Fibroblast of pulmonary artery (primary cell): Measurements from ENCODE around the gene MAPKAPK2.

Experiments used
- DNase-seq: peaks from one replicate; pipeline ENCODE4 v3.0.0-alpha.2; 2010; ENCODE audit warnings: low read depth
- H3K4me3 ChIP-seq: replicated peaks from 2 replicates; pipeline ENCODE4 v1.5.1; 2011; ENCODE audit warnings: low read depth, mild to moderate bottlenecking, control low read depth, low read length, moderate library complexity
- CTCF ChIP-seq: IDR thresholded peaks from 2 replicates; pipeline ENCODE4 v1.5.1; 2011; ENCODE audit warnings: mild to moderate bottlenecking, control low read depth, low read length, inconsistent platforms; ENCODE audit errors: missing control alignments

The MAPKAPK2 gene

GRCh38 chr1:206687915-206688442, 3.3 kb downstream of the MAPKAPK2 start:
- no peak for DNase-seq
- H3K4me3 ChIP-seq, result peak overlapping the region; percentile 91
- no peak for TF ChIP-seq CTCF

DNA sequence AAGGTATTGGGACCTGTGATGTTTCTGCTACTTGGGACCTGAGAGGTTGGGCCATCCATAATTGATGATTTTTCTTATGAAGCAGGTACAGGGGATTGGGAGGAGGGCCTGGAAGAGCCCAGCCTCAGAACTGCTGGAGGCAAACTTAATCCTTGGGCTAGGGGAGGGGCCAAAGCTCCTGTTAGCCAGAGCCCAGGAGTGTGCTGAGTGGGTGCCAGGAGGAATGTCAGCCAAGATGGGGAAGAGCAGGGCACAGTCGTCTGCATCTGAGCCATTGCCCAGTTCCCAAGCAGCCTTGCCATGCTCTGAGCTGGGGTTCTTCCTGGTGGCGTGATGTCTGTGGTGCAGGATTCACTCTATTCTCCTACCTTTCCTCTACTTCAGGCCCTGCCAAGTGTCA, 5.8 kb downstream of the MAPKAPK2 start:
- no peak for TF ChIP-seq CTCF
- H3K4me3 ChIP-seq, result no peak overlapping the region
- DNase-seq, result no peak

GRCh38 chr1:206691604-206692003, 6.9 kb downstream of the MAPKAPK2 start:
- no peak for TF ChIP-seq CTCF
- H3K4me3 ChIP-seq, result no peak overlapping the region
- no peak for DNase-seq

DNA sequence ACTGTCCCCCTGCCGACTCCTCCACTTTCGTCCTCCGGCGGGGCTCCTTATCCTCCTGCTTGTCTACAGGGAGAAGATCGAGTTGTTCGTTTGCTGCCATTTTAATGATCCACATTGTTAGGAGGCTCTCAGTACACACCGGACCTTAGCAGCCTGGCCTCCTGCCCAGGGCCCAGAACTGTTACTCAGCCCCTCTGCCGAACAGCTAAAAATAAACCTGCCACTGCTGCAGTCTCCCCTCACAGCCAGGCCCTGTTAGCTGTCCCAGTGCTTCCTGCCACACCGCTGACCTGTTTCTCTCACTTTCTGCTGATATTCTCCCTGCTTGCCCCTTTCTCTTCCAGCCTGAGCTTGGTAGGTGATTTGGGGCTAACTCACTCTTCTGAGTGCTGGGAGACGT, 8.3 kb downstream of the MAPKAPK2 start:
- peak overlapping the region; percentile 15 for H3K4me3 ChIP-seq
- DNase-seq, result peak; percentile 74
- TF ChIP-seq CTCF, result no peak

DNA sequence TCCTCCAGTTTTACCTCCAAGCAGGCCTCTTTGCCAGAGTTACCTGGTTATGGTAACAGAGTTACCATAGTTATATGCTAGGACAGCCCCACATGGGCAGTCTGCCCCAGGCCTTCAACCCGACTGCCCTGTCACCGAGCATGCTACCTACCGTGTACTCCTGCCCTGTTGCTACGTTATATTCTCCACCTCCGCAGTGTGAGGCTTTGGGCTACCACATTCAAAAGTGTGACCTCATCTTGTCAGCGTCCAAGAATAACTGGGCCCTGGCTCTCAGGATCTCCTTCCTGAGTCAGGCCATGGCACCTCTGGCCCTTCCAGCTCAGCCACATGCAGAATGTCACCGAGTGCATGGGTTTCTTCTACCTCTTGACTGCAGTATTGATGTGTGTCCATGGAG, 8.9 kb downstream of the MAPKAPK2 start:
- H3K4me3 ChIP-seq, result no peak overlapping the region
- TF ChIP-seq CTCF, result no peak
- DNase-seq, result no peak

DNA sequence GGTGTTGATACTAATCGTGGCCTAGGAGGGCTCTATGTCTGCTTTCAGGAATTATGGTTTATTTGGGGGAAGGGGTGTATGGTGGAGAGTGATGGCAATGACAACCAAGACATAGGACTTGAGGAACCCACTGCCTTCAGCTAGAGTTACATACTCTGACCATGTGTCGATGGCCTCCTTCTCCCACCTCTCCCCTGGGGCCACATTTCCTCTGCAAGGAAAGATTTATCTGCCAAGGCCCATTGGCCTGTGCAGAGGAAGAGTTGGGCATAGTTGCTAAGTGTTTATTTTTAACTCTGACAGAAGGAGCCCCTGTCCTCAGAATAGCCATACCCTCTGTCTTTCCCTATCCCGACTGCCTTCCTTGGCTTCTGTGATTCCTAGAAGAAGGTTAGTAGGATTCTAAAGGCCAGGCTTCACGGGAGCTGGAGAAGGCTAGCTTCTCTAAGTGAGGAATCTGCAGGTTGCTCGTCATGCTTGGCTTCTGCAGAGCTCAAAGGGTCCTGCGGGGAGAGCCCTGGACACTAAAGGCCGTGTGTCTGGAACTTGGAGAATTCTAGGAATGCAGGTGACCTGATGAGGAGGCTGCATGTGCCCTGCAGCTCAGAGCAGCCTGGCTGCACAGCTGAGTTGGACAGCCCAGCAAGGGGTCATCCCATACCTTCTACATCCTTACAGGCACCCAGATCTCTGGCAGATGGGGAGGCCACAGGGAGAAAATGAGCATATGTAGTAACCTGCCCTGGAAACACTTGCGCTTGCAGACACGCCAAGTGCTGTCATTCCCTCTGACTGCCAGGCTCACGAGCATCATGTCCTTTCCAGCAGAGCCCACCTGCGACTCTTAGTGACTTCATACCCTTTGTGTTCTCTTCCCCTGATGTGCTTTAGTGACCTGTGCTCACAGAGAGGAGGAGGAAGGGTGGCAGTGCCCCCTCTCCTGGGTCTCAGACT, 9.7 kb downstream of the MAPKAPK2 start:
- H3K4me3 ChIP-seq, result no peak overlapping the region
- TF ChIP-seq CTCF, result no peak
- no peak for DNase-seq

DNA sequence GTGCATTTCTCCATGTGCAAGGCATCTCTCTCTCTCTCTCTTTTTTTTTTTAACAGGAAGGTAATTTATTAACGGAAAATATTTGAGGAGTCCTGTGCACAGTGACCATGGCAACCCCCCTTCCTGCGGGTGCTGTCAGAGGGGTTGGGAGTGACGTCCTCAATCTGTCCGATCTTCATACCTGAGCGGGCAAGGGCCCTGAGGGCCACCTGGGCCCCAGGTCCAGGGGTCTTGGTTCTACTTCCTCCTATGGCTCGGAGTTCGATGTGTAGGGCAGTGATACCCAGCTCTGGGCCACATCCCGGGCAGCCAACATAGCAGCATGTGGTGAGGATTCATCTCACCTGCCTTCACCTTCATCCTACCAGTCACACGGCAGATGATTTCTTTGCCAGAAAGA, 11.0 kb downstream of the MAPKAPK2 start:
- no peak for DNase-seq

More for the DNA sequence above, 11.0 kb downstream of the MAPKAPK2 start:
- no peak for TF ChIP-seq CTCF
- no peak overlapping the region for H3K4me3 ChIP-seq
